Mesothelial cell of epicardium (in vitro differentiated cells): ENCODE data around the gene BLCAP. TPM values are rescaled to one million over a fixed set of nuclear protein-coding genes. Genes with fewer than 3 reads are reported as not detected.
"Not testable (repeated sequence)": the region's sequence is repeated elsewhere in the genome, so short reads cannot be mapped to it uniquely, and the experiment has no call there.

Experiments used
- DNase-seq, 2 experiments: peaks; one replicate each; pipeline ENCODE4 v3.0.0; 2021; ENCODE audit warnings: low spot score in 2 of 2; ENCODE audit not compliant: unreplicated experiment in 2 of 2
- H3K27ac Mint-ChIP-seq: 2 replicates; pipeline ENCODE4 v1.8.0; 2021; ENCODE audit warnings: mixed read lengths
- H3K27me3 Mint-ChIP-seq: 2 replicates; pipeline ENCODE4 v1.8.0; 2021; ENCODE audit warnings: low read depth, mixed read lengths
- H3K36me3 Mint-ChIP-seq: 2 replicates; pipeline ENCODE4 v1.8.0; 2021; ENCODE audit warnings: mixed read lengths
- H3K4me1 Mint-ChIP-seq: 2 replicates; pipeline ENCODE4 v1.8.0; 2021; ENCODE audit warnings: mixed read lengths
- H3K4me3 Mint-ChIP-seq: 2 replicates; pipeline ENCODE4 v1.8.0; 2021; ENCODE audit warnings: mild to moderate bottlenecking, moderate library complexity, mixed read lengths
- H3K9me3 Mint-ChIP-seq: 2 replicates; pipeline ENCODE4 v1.8.0; 2021; ENCODE audit warnings: mixed read lengths
- CTCF ChIP-seq: fragments of 200-600 bp; sonication (generic); IDR thresholded peaks from one replicate; pipeline ENCODE4 v1.5.0; 2021; ENCODE audit warnings: antibody characterized with exemption; ENCODE audit not compliant: unreplicated experiment
- total RNA-seq: library from RNA; stranded (reverse); gene quantifications from 3 replicates; pipeline ENCODE4 v1.2.1, GENCODE V29; 2021

Gene BLCAP
- total RNA-seq, 1 donor from 2014 or later, result 76.2 TPM

GRCh38 chr20:37556538-37556937 is 28.9 kb upstream of the BLCAP start:
- H3K4me3 Mint-ChIP-seq, result no peak overlapping the region
- H3K4me1 Mint-ChIP-seq, result peaks cover 9% of the 10 kb centered on the region
- H3K9me3 Mint-ChIP-seq, result no peaks in the 10 kb centered on the region
- no peak overlapping the region for H3K27ac Mint-ChIP-seq
- H3K36me3 Mint-ChIP-seq, result no peaks in the 10 kb centered on the region
- no peak for DNase-seq
- TF ChIP-seq CTCF, result no peak
- no peaks in the 10 kb centered on the region for H3K27me3 Mint-ChIP-seq

- not testable (repeated sequence) for H3K27me3 Mint-ChIP-seq, H3K36me3 Mint-ChIP-seq, H3K4me1 Mint-ChIP-seq, H3K27ac Mint-ChIP-seq, H3K9me3 Mint-ChIP-seq, H3K4me3 Mint-ChIP-seq, DNase-seq
Measured at GRCh38 chr20:37554721-37555298, 27.1 kb upstream of the BLCAP start.

- no peak overlapping the region for H3K27ac Mint-ChIP-seq
- no peaks in the 10 kb centered on the region for H3K36me3 Mint-ChIP-seq
- no peak for TF ChIP-seq CTCF
- no peak overlapping the region for H3K4me3 Mint-ChIP-seq
- peaks cover 6% of the 10 kb centered on the region for H3K9me3 Mint-ChIP-seq
- DNase-seq, result no peak
- H3K27me3 Mint-ChIP-seq, result no peaks in the 10 kb centered on the region
- no peaks in the 10 kb centered on the region for H3K4me1 Mint-ChIP-seq
Measured at GRCh38 chr20:37552415-37552814, 24.7 kb upstream of the BLCAP start.

- H3K4me3 Mint-ChIP-seq, H3K9me3 Mint-ChIP-seq, DNase-seq, H3K27ac Mint-ChIP-seq, H3K4me1 Mint-ChIP-seq, H3K27me3 Mint-ChIP-seq, H3K36me3 Mint-ChIP-seq: not testable (repeated sequence)
Measured at GRCh38 chr20:37551660-37552059, 24.0 kb upstream of the BLCAP start.

- H3K9me3 Mint-ChIP-seq, DNase-seq, H3K27me3 Mint-ChIP-seq, H3K4me3 Mint-ChIP-seq, H3K27ac Mint-ChIP-seq, H3K36me3 Mint-ChIP-seq, H3K4me1 Mint-ChIP-seq: not testable (repeated sequence)
Measured at GRCh38 chr20:37550101-37550920, 22.6 kb upstream of the BLCAP start.

GRCh38 chr20:37547912-37548311 is 20.2 kb upstream of the BLCAP start:
- Mint-ChIP-seq H3K9me3 (peaks cover 6% of the 10 kb centered on the region), H3K36me3 (no peaks in the 10 kb centered on the region), H3K27me3 (peaks cover 2% of the 10 kb centered on the region), H3K4me3 (no peak overlapping the region), H3K27ac (no peak overlapping the region), H3K4me1 (peaks cover 1% of the 10 kb centered on the region)
- no peak for TF ChIP-seq CTCF
- DNase-seq, result no peak

- no peak for TF ChIP-seq CTCF
- H3K9me3 Mint-ChIP-seq, result peaks cover 6% of the 10 kb centered on the region
- no peak for DNase-seq
- H3K4me3 Mint-ChIP-seq, result no peak overlapping the region
- peaks cover 7% of the 10 kb centered on the region for H3K4me1 Mint-ChIP-seq
- peaks cover 2% of the 10 kb centered on the region for H3K27me3 Mint-ChIP-seq
- H3K36me3 Mint-ChIP-seq, result no peaks in the 10 kb centered on the region
- no peak overlapping the region for H3K27ac Mint-ChIP-seq
Measured at GRCh38 chr20:37545516-37545915, 17.8 kb upstream of the BLCAP start.
